NCI-H526 (cell line): ENCODE data around the gene NME8.

Experiments used
- DNase-seq, 2 experiments: peaks; one replicate each; lab custom pipeline; 2025; lab: John Stamatoyannopoulos, UW

NME8 gene

DNA sequence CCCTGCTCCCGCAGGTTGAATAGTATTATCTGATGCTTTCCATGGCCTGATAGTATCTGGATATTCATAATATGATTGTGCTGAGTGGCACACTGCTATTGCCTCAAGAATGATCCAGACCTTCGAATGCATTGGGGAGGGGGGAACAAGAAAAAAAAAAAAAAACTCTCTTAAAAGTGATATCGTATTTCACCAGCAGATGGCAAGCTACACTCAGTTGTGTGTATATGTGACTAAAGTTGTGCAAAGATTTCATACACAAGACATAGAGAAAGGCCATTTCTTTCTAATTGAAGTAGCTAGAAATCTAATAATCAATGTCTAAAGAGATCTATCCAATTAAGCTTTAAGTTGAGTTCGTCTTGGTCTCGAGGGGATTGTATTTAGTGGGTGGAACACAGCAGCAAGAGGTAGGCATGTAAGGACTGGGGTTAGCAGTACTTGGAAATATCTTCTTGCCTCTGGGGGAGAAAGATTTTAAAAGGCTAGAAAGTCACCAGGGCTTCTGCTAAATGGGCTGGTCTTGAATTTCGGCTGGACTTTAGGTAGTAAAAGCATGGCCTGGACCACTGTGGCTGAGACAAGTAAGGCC, 52.9 kb downstream of the NME8 start:
- DNase-seq, result peak; percentile 12 to 52

DNA sequence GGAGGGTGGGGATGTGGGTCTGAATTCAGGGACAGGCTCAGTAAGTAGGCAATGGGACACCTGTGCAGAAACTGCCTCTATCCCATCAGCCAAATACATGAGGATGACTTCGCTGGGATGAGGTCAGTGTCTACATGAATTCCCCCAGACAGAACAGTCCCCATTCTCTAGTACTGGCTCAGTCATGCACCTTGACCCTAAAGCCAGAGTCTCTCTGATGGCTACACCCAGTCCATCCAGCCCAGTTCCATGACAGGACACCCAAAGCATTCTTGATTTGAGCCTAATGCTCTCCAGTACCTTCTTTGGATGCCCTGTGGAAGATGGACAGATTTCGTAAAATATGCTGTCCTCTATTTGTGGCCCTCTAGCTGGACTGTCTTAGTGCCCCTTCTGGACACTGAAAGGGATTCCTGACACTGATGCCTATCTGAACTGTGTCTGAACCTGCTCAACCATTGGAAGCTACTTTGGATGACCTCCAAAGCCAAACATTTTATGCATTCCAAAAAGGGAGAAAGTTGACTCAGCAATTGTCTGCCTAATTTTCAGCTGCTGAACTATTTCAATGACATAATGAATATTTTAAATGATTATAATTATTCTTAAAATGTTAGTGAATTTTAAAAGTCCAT, 53.6 kb downstream of the NME8 start:
- DNase-seq, result no peak

DNA sequence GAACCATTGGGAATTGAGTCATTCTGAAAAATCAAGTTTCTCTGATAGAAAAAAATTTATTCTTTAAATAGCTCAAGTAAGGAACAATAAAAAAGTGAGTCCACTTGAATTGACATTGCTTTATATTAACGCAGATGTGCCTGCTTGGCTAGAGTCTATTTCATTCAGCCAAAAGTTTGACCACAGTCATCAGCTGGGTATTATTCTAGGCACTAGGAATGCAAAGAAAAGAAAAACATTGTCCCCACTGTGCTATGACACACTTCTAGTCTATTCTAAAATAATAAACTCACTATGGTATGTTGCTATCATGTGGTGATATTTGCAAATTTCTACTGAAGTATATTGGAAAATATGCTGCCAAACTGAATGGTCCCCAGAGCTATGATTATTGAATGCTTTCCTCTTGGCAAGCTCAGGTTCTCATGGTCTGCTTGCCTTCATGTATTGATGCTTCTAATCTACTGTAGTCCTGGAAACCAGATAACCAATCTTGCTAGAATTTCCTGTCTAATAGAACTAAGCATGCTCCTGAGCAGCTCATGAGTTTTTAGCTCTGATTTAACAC, 59.9 kb downstream of the NME8 start:
- no peak for DNase-seq

DNA sequence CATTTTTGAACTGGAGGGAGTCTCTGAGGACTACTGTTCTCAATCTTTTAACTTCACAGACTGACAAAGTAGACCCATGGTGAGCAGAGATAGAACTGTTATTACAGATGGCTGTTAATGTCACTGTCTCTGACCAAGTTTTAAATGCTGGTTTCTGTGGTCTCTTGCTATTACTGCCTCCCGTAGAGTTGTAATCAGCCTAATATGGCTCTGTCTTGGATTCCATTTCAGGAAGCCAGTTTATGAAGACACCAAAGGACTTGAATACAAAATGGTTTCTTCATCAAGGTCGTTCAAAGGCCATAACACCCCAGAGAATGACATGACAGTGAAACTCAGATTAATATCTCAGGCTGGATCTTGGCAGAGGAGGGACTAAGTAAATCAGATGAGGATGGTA, 64.4 kb downstream of the NME8 start:
- DNase-seq, result no peak

GRCh38 chr7:37915438-37915837, 67.0 kb downstream of the NME8 start:
- no peak for DNase-seq

GRCh38 chr7:37916017-37916672, 67.7 kb downstream of the NME8 start:
- peak; percentile 15 to 56 for DNase-seq

DNA sequence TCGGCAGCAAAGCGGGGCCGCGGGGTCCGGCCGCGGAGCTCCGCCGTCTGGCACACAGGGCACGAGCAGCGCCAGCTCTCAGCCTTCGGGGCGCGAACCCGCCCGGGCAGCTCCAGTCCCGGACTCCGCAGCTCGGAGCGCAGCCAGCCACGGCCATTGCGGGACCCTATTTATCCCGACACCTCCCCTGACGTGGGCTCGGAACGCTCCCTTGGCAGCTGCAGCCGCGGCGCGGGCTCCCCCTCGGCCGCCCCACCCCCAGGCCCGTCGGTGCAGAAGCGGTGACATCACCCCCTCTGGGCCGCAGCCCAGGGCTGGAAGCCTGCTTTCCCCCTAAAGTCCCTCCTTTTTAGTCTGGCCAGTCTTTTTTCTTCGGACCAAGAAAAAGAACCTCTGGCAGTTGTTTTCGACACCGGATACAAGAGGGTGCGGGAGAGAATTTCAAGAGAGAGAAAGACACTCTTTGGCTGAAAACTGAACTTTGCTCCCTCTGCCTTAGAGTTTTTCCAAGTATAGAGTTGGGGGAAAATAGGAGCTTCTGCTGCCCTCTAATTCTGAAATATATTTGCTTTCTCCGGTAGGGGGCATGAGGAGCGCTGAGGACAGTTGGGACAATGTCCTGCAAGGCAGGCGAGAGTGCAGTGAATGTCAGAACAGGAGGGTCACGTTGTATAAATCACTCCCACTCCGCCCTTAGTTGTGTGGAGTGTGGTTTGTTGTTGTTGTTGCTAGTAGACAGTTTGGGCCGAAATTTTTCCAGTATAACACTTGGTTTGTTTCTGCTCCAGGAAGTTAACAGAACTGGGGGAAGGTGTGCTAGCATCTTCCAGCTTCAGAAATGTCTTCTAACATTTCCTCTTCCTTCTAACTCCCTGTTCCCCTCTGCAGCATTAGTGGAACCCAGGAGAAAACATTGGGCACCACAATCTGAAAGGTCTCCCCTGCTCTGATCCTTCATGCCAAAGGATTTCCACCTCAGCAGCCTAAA, 68.6 kb downstream of the NME8 start, which contains the start of gene SFRP4:
Gene SFRP4, minus strand, starts transcription at position 145 of the 988 bp plus-strand sequence. CDS start 280 bp downstream, outside the sequence.
- DNase-seq, result peak; percentile 54 to 84

DNA sequence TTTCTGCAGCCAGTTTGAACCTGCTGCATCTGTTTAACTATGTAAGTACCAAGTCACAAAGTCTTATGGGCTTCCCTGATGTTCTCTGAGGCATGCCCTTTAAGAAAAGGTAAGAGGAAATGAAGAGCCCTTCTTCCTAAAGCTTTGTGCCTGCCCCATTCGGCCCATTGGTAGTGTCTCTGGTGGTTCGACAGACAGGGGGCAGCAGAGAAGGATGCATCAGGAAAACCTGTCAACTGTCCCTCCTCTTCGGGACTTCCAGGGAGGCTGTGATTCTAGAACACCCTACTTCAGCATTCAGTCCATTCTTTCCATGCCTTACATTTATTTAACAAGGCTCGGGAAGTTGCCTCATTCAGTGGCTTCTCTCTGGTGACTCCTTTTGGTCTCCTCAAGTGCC, 70.1 kb downstream of the NME8 start:
- peak in 1 of 2 experiments; percentile 0 for DNase-seq

DNA sequence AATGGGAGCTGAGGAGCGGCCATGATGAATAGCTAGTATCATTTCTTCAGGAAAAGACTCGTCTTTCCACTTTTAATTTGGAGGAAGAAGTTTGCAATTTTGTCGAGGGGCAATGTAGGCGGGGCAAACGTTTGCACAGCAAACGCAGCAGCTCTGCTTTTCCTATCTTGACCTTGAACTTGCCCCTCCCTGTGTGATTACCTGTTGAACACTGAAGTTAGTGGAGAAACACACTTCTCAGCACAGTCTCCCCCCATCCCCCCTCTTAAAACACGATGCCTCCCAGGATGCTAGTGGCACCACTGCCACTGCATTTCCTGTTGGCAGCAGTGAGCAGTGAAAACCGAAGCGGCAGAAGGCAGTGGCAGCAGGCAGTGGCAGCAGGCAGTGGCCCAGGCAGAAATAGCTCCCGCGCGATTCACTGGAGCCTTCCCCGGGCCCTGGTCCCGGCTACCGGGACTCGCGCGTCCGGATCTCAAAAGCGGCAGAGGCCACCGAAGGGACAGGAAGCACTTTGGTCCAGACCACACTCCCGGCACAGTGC, 72.0 kb downstream of the NME8 start, which contains the start of gene EPDR1:
Gene EPDR1, plus strand, starts transcription at position 336 of the 544 bp plus-strand sequence. CDS start 300 bp downstream, outside the sequence.
- DNase-seq, result peak; percentile 46 to 86

GRCh38 chr7:37920849-37921805, 72.7 kb downstream of the NME8 start:
- DNase-seq, result peak; percentile 17 to 76

GRCh38 chr7:37921876-37922275, 73.5 kb downstream of the NME8 start:
- no peak for DNase-seq

DNA sequence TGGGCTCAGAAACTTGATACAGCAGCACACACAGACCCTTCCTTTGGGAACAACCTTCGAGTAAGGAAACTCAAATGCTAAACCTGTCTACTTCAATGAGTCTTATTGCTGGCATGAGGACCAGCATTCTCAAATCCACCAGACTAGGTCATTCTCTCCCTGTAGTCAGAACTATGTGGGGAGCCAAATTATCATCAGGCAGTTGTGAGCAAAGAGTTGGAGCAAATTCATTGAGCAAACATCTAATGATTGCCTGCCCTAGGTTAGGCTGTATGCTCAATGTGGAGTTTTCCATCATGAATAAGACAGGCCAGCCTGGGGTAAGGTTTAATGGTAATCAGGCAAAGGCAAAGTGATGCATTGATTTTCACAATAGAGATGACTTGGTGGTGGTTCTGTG, 75.6 kb downstream of the NME8 start:
- no peak for DNase-seq

- DNase-seq, result no peak
Measured at GRCh38 chr7:37924491-37925041, 76.2 kb downstream of the NME8 start.

- DNase-seq, result no peak
Measured at GRCh38 chr7:37925620-37926019, 77.2 kb downstream of the NME8 start.

DNA sequence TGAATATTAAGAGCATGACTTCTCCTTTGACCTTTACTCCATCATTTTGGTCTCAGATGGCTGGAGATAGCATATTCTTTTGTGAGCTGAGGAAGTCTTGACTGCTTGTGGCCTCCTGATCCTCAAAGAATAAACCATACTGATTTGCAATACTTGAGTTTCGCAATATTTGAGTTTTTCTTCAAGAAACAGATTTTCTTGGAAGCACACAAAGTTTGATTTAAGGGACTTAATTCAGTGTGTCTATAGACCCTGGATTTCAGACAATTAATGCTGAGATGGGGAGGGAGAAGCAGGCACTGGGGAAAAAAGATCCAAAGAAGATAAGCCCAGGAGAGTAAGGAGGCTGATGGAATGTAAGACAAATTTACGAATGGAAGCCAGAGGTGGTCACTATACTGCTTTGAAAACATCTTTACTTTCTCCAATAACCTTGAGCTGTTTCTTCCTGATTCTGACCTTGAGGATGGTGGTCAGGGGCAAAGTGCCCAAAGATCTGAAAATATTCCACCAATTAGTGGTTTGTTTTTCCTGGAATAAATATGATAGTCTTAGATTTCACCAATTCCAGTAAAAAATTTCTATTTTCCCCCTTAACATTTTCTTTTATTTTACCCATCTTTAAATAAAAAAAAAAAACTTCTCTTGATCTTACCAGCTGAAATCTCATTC, 79.5 kb downstream of the NME8 start:
- no peak for DNase-seq

GRCh38 chr7:37928878-37929277, 80.5 kb downstream of the NME8 start:
- no peak for DNase-seq

DNA sequence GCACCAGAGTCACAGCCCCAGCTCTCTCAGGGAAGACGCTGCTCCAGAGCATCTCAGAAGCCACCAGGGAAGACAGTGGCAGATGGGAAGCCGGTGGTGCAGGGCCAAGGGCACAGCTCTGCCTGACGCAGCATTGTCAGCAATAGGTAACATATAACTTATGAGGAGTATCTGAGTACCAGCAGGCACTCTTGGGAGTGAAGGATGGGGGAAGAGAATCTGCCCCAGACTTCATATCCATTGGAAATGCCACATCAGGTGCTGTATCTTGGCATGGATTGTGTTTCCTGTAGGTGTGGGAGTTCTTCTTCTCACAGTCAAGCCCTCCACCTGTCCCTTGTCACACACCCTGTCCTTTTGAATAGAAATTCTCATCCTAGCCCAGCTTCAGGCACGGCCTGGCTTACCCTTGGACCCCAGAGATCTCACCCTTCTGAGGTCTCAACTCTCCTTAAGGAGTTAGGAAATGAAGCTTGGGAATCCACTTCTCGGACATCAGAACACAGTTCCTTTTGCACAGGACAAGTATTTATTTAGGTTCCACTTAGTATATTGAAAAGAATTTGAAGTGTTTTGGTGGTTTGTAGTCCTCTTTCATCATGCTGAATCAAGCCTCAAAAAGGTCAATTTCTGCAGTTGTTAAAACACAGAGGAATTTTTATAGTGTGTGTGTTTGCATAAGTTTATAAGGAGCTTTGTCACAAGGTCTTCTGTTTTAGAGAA, 82.0 kb downstream of the NME8 start:
- DNase-seq, result no peak

DNA sequence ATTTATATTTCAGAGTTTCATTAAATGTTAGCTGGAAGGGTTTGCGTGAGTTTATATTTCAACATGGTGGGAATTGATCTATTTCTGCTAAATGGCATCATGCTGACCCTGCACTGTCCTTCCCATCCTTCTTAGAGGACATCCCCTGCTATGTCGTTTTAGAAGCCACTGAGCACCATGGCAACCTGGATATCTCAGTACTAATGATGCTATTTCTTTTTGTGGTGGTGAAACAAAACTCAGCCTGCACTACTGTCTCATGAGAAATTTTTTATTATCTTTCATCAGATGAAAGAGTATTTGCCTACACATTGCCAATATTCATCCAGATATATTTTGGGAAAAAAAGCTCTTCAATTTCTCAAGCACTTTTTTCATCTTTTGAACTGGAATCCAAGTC, 84.1 kb downstream of the NME8 start:
- no peak for DNase-seq
